HG03354 (cell line): ENCODE results near the gene PTPRD.

Experiments used
- ATAC-seq: cut with Tn5 transposase; IDR thresholded peaks from one replicate; pipeline ENCODE4 v1.9.1; 2021; ENCODE audit warnings: mild to moderate bottlenecking; ENCODE audit not compliant: unreplicated experiment, poor library complexity, severe bottlenecking

PTPRD gene

DNA sequence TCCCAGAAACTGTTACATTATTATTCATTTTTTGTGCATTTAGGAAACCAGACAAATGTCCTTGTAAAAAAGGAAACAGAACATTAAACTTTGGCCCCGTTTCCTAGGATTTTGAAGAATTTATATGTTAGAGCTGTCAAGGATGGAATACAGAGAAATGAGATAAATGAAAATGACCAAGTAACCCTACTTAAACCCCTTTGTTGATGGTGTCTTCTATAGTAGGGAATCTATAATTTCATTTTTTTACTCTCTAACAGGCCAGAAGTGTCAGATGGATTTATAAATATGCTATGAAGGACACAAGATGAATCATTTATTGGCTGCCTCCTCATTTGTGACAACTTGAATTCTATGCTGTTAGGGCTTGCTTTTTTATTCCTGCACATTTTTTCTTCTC lies 1047.1 kb downstream of the PTPRD start:
- ATAC-seq: no peak

DNA sequence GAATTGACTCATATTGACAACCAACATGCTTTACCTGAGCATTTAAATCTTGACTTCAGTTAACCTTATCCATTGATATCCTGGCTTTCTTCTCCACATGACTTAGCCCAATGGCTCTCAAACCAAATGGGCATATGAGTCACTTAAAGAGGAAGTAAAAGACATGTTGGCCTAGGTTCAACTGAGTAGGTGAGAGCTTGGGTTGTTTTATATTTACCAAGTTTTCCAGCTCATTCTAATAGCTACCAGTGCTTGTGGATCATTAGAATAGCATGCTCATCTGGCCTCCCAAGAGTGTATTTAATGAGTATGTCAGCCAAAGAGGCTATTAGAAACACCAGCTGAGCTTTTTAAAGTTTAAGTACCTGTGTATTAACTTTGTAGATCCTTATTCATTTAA lies 1049.0 kb downstream of the PTPRD start:
- ATAC-seq: no peak

DNA sequence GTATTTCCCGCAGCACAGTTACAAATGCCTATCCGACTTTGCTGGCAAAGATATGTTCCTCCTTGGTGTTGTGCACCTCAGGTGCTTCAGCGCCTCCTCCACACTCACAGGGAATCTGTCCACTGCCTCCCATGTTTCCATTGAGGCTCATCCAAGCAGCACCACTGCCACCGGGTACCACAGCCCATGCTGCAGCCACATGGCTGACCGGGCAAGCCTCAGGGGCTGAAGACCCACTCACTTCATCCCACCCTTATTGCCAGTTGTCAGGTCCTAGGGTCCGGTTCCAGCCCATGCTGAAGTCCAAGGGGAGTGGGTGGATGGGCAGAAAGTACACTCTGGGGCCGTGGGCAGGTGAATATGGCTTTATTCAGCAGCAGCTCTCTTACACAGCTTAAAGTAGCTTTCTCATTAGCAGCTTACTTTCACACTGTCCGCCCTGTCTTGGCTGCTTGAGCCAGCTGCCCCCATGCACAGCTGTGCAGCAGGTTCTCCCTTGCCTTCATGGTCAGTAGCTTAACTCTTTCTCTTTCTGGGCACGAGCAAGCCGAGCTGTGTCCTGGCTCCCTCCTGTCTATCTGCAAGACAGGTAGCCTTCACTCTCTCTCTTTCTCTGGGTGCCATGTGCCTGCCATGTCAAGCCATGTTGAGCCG lies 1052.3 kb downstream of the PTPRD start:
- ATAC-seq: no peak

DNA sequence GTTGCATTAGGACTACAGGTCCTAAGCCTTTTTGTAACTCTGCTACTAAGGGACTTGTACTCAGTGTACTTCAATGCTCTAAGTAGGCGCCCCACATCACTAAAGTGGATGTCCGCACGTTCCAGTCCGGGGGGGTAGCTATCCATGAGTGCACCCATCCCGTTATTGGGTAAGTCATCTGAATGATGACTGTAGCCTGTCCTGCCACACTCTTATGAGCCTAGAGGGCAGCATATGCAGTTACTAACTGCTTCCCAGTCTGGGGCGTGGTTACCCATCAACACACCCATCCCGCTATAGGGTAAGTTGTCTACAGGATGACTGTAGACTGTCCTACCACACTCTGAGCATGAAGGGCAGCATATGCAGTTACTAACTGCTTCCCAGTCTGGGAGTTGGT lies 1053.9 kb downstream of the PTPRD start:
- ATAC-seq: no peak

DNA sequence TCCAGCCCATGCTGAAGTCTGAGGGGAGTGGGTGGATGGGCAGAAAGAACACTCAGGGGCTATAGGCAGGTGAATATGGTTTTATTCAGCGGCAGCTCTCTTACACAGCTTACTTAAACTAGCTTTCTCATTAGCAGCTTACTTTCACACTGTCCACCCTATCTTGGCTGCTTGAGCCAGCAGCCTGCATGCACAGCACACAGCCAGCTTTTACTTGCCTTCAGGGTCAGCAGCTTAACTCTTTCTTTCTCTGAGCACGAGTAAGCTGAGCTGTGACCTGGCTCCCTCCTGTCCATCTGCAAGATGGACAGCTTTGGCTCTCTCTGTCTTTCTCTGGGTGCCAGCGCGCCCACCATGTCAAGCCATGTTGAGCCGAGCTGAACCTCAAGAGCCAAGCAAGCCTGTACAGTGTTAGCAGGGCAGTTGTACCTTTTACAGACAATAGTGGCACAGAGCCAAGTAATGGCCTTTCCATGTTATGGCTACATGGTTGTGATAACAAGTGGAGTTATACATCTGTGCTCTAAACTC lies 1054.9 kb downstream of the PTPRD start:
- no peak for ATAC-seq

DNA sequence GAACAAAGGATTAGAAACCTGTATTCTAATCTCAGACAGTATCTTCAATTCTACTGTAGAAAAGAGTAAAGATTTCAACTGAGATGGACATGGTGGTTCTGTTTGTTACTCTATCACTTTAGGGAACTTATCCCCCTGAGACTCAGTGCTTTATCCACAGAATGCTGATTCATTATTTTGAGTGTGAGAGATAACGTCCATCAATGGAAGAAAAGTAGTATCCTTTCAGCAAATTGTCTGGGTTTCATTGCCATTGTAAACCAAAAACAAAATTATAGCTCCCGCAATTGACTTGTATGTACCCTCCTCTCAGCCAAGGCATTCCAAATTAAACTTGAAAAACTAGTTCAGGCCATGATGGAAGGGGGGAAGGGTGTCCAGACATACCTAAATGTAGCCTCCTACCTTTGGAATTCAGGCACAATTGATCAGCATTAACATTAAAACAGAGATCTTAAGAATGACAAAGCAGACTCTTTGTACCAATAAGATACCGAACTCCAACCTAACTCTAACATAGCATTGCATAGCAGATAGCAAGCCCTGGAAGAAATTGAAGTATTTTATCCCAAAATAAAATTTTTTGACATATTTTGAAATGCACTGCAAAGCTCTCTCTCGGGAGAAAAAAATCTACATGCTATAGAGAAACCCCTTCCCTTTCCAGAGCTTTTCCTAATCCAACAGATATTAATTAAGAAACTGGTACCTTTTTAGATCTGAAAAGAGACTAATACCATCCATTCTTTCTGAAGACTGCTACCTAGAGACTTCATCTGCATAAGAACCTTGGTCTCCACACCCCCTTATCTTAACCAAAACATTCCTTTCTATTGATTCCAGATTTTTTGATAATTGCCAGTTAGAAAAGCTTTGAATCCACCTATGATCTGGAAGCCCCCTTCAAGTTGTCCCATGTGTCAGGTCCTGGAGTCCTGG lies 1055.7 kb downstream of the PTPRD start:
- ATAC-seq: no peak

DNA sequence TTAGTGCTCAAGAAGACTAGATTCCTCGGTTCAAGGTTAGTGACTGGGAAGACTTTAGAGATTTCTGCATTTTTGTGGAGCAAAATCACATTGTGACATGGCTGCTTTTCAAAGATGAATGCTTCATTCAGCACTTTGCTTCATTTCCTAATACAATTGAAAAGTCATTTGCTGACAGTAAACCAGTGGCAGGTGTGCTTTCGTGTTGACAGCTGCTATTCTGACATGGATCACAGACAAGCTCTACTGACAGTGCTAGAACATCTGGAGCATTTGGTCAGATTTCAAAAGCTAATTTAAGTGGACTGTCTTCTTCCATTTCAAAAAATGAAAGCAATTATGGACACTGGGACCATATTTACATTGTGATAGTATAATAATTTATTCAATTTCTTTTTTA lies 1060.1 kb downstream of the PTPRD start:
- ATAC-seq: no peak

DNA sequence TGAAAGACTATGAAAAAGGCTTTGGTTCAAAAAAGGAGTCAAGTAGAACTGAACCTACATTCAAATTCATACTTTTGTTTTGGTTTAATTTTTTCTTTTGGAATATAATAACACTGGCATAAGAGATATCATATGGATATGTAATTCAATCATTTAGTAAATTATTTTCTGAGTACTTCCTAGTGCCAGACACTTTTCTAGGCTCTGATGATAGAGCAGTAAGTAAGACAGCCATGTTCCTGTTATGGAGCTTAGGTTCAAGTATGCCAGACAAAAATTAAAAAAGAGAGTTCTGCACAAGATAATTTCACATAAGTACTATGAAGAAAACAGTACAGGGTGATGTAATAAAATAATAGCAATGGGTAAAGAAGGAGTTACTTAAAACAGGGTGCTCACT lies 1074.0 kb downstream of the PTPRD start:
- ATAC-seq: no peak

DNA sequence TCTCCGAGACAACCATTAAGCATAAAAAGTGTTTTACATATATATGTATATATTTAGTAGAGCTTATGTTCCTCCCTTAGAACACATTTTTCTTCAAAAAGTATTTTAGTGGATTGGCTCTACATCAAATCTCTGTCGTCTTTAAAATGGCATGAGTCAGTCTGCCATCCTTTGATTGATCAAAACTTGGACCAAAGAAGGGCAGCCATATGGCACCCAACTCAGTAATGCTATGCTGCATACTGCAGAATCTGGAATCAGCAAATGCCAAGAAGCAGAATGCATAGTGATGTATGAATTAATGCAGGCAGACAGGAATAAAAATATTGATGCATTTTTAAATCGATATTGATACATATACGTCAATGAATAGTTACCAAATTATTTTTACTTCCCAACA lies 1074.4 kb downstream of the PTPRD start:
- ATAC-seq: no peak

DNA sequence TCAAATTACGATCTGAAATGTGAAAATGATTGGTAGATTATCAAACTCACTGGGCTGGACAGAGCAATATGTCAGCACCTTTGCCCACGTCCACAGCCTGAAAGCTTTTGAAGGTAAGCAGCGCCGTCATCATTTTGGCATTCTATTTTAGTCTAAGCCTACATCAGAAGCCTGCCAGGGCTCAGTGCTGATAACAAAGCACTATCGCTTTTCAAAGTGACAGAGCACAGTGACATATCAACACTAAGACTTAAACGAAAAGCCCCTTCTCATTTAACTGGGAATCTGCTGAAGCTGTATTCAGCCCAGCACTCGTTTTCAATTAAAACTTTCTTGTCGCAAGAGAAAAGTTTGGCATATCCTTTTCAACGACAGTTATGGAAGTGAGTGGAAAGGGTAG lies 1076.3 kb downstream of the PTPRD start:
- no peak for ATAC-seq

DNA sequence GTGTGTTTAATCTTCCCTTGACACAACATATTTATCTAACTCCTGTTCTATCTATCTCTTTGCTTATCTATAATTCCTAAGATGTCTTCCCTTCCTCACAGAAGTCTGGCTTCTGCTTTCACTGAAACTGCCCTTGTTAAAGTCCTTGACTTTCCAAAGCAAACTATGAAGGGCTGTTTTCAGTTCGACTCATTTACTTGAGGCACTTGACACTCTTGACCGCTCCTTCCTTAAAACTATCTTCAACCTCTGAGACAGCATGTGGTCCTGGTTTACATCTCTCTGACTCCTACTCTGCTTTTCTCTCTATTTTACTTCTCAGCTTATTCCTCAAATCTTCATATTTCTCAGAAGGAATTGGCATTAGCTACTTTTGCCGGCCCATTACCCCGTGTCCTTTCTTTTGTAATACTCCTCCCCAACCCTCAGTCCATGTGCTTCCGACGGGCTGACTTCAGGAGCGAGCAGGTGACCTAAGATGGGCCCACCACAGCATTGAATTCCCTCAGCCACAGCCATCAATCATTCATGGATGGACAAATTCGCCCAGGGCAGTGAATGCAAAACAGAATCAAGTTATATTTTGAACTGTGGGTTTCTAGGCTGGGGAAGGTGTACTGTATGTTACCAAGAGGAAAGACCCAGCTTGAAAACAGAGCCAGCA lies 1089.2 kb downstream of the PTPRD start:
- ATAC-seq: no peak

DNA sequence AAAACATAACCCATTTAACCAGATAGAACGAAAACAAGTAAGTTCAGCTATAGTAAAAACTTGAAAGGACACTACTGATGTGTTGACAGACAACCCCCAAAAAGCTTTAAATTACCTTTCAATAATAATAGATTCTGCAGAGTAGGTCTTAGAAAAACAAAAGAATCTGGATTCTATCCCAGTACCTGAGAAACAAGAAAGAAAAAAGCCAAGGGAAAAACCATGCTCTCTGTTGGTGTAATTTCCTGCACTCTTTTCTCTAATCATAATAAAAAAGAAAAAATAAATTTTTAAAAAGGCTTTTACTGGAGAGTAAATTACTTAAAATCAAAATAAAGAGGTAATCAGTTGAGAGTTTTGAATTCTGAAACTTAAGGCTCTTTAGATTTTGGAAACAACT lies 1090.4 kb downstream of the PTPRD start:
- ATAC-seq: no peak

DNA sequence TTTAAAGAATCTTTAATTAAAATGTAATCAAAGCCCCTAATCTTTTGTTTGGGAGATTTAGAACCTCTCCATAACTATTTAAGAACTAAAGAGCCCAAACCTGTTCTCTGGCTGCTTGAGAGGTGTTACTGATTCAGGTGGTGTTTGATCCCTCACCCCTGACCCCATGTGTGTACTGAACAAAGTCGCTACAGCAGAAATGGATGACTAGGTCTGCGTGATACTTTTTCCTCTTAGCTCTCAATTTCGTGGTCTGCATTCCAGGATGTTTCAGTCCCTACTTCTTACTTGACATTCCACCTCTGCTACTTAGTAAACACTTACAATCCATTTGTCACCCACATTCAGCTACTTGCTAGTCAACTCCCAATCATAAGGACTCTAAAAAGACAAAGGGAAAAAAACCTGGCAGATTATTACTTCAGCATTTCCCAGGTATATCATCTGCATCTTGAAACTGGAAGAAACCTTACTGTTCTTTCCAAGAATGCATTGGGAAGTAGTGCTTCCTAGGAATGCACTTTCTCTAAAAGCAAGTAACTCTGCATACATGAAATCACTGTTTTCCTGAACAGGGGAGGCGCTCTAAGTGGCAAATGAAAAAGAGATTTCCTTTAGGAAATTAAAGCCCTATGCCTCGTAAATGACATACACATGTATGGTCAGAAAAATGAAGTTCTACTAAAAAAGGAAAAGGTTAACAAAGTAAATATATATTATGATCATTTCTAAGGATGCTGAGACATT lies 1091.6 kb downstream of the PTPRD start:
- ATAC-seq: no peak

DNA sequence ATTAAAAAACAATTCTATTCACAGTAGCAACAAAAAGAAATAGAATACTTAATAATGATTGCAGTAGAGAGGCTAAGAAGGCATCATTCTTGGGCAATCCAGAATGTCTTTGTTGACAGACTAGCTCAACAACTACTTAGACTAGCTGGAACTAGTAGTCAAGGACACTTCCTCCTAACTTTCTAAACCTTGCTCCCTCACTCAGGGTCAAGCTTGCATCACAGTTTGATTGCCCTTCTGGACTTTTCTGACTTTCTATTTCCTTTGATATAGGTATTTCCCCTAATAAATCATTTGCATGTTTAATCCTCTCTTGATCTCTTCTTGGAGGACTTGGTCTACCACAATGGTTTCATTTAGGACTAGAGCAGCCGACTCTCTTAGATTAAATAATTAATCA lies 1107.9 kb downstream of the PTPRD start:
- no peak for ATAC-seq

DNA sequence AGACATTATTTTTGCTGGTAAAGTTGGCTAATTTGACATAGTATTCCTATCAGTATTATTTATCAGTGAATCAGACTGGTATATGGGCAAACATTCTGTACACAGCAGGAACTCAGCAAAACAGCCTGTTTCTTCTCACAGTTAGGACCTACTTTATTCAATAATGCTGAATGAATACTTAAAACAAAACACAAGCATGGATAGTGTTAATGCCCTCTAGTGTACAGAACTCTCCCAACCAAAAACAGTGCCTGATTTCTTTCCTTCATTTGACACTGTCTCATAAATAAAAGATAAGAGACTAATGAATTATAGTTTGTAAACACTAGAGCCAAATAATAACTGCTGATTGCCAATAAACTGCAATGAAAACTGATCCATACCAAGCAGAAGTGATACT lies 1113.3 kb downstream of the PTPRD start:
- ATAC-seq: no peak

DNA sequence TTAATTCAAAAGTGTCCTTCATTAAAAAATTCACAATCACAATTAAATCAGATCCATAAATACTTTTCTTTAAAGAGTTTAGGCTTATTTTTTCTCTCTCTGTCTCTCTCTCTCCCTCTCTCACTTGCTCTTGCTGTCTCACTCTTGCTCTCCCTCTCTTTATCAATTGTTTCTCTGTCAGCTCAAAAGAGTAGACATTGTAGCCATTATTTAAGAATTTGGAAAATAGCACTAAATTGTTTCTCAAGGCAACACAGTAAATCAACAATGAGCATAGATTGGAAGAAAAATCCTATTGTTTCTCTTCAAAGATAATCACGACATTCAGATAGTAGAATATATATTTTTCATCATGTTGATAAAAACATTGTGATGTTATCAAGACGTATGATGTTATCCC lies 1114.0 kb downstream of the PTPRD start:
- ATAC-seq: no peak

DNA sequence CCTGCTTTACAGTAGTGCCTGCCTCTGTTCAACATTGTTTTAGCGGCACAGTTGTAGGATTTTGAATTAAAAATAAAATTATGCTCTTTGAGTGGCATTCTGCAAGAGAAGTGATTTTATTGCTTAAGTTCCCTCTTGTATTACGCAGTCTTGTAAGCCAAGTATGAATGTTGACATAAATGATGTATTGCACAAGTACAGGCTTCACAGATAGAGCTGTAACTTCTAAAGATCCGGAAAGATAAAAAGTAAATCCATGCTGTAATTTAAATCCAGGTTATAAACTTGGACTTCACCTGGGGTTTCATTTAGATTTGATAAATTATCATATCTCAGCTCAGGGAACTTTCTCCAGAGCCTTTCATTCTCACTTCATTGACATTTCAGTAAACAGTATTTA lies 1114.7 kb downstream of the PTPRD start:
- ATAC-seq: no peak

DNA sequence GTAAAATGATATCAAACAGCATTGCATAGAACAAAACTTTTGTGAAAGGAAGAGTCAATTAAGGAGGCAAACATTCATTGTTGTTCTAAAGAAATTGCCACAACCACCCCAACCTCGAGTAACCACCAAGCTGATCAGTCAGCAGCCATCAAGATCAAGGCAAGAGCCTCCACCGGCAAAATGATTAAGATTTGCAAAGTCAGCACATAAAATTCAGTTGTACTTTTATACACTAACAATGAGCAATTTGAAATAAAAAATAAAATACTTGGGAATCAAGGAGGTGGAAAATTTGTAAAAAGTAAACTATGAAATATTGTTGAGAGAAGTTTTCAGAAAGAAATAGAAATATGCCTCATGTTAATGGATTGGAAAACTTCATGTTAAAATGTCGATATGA lies 1118.5 kb downstream of the PTPRD start:
- no peak for ATAC-seq

DNA sequence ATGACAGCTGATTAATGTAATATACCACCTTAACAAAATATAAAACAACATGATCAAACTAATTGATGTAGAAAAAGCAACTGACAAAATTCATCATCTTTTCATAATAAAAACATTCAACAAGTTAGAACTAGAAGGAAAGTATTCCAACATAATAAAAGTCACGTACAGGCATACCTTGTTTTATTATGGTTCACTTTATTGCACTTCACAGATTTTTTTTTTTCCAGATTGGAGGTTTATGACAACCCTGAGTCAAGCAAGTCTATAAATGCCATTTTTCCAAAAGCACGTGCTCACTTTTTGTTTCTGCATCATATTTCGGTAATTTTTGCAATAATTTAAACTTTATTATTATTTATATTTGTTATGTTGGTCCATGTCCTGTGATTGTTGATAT lies 1120.3 kb downstream of the PTPRD start:
- ATAC-seq: no peak

DNA sequence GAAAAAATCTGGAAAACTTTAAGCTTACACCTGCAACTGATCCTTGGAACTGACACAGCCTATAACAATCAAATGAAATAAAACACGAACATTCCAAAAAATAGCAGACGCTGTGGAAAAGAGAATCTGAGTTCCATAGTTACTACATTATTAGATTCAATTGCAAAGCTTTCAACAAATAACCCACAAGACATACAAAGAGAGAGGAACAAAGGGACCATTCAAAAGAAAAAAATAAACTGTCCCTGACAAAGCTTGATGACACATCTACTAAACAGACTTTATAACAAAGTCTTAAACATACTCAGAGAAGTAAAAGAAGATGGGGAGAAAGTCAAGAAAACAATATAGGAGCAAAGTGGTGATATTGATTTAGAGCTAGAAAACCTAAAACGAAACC lies 1123.6 kb downstream of the PTPRD start:
- ATAC-seq: no peak
